ENCODE results near the gene CYP46A1.

Gene CYP46A1

DNA sequence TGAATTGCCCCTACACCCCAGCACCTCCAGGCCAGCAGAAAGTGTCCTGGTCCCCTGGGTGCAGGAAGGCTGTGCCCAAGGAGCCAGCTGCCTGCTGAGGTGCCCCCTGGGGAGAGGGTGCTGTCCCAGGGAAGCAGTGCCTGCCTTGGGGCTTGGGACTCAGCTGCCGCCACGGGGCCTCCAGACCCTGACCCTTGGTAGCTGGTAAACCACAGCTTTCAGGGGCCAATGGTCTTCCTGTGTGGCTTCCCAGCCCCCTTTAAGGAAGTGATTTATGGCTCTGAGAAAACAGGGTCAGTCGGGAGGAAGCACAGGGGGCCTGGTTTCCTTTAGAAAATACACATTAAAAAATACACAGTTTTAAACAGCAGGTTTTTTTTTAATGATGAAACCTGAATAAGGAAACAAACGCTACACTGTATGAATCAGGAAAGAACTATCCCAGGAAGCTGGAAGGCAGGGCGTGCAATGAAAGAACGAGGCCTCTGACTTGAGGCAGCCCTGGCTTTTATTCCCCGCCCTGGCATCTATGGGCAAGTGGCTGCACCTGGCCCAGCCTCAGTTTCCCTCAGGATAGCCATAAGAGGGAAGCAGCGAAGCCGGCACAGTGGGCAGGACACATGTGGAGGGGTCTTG, 68.5 kb downstream of the CYP46A1 start:
- TF ChIP-seq, protein P1, sequence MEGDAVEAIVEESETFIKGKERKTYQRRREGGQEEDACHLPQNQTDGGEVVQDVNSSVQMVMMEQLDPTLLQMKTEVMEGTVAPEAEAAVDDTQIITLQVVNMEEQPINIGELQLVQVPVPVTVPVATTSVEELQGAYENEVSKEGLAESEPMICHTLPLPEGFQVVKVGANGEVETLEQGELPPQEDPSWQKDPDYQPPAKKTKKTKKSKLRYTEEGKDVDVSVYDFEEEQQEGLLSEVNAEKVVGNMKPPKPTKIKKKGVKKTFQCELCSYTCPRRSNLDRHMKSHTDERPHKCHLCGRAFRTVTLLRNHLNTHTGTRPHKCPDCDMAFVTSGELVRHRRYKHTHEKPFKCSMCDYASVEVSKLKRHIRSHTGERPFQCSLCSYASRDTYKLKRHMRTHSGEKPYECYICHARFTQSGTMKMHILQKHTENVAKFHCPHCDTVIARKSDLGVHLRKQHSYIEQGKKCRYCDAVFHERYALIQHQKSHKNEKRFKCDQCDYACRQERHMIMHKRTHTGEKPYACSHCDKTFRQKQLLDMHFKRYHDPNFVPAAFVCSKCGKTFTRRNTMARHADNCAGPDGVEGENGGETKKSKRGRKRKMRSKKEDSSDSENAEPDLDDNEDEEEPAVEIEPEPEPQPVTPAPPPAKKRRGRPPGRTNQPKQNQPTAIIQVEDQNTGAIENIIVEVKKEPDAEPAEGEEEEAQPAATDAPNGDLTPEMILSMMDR (conservative IDR thresholded peaks at IDR 0.05; ENCODE audit: low read depth, low read length), result no peak
- Histone ChIP-seq H3K36me3 (ENCODE audit: insufficient read depth) (no peaks in the 10 kb centered on the region), H2AFZ (ENCODE audit: low read depth) (no peak overlapping the region), H3K4me1 (ENCODE audit: low read depth, poor library complexity, severe bottlenecking) (no peaks in the 10 kb centered on the region), H4K20me1 (ENCODE audit: insufficient read depth) (no peaks in the 10 kb centered on the region), H3K4me3 (IDR thresholded peaks at IDR 0.05; ENCODE audit: insufficient read depth, low read depth, low read length) (no peak overlapping the region), H3K4me2 (no peak overlapping the region), H3K27me3 (ENCODE audit: insufficient read depth, low read depth) (peaks cover 3% of the 10 kb centered on the region; the same call in 1 of the 2 replicates), H3K27ac (no peak overlapping the region), H3K9ac (no peak overlapping the region), H3K79me2 (ENCODE audit: insufficient read depth, low read depth) (no peaks in the 10 kb centered on the region)

DNA sequence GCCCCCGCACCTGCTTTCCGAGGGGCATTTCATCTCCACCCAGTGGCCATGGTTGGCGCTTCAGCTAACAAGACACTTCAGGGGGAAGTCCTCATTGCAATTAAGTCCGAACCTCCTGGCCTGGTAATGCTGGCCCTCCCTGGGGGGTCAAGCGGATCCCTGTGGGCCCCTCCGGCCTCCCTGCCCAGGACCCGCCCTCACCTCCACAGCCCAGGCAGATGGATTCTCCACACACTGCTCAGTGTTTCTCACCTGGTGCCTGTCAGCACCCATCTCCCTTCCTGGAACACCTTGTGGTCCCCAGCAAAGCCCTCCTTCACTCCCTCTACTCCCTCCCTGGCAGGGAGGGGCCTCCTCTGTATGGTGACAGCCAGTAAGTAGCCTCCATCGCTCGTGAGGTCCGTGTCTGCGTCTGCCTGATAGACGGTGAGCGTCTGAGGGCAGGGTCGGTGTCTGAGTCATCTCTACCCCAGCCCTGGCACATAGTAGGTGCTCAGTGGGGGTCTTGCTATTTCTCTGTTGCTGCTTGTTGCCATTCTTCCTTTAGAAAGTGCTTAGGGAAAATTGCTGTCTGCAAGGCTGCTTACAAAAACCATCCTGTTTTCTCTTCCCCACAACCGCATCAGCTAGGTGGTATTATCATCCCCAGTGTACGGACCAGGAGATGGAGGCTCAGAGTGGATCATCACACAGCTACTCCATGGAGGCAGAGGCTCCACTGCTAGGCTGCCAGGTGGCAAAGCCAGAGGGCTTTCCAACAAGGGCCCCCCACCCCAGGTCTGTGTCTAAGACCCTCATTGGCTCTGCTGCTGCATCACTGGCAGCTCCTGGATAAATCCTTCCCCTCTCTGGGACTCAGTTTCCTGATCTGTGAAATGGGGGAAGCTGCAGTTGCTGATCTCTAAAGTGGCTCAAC, 69.4 kb downstream of the CYP46A1 start:
- Histone ChIP-seq H3K9ac (no peak overlapping the region), H2AFZ (ENCODE audit: low read depth) (no peak overlapping the region), H3K4me2 (no peak overlapping the region), H3K4me3 (IDR thresholded peaks at IDR 0.05; ENCODE audit: insufficient read depth, low read depth, low read length) (no peak overlapping the region), H3K4me1 (ENCODE audit: low read depth, poor library complexity, severe bottlenecking) (no peaks in the 10 kb centered on the region), H3K27me3 (ENCODE audit: insufficient read depth, low read depth) (peaks cover 3% of the 10 kb centered on the region; the same call in 1 of the 2 replicates), H3K36me3 (ENCODE audit: insufficient read depth) (no peaks in the 10 kb centered on the region), H3K79me2 (ENCODE audit: insufficient read depth, low read depth) (no peaks in the 10 kb centered on the region), H3K27ac (no peak overlapping the region), H4K20me1 (ENCODE audit: insufficient read depth) (no peaks in the 10 kb centered on the region)
- TF ChIP-seq, protein P1 (conservative IDR thresholded peaks at IDR 0.05; ENCODE audit: low read depth, low read length), result no peak

DNA sequence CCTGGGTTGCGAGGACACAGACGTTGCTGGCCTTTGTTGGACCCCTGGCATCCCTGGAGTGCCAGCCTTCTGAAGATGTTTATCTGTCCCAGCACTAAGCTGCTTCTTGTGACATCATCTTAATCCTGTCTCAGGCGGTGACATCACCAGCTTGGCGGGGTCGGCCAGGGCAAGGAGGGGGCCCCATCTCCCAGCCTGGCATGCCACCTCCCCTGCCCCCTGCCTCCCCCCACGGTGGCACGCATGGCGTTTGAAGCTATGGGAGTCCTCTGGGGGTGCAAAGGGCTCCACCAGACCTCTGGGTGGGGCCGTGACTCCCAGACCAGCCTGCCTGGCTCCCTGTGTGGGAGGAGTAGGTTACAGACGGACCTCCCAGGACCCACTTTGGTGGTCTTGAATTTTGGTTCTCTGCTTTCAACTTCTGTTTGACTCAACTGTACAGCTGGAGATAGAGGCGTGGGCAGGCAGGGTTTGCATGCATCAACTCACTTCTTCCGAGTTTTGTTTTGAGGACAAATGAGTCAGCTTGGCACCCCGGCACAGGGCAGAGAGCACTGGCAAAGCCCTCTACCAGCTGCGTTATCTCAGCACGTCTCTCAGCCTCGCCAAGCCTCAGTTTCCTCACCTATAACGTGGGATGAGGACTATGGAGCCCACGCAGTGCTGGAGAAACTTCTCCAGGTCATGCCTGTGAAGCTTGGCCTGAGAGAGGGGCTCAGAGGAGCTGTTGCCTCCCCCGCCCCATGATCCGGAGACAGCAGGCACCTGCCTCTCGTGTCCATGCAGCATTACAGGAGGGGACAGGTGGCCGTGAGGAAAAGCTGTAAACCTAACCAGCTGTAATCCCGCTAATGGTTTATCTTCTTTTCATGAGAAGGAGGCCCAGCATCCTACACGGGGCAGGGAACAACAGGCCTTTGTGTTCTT, 70.3 kb downstream of the CYP46A1 start:
- Histone ChIP-seq H3K36me3 (ENCODE audit: insufficient read depth) (no peaks in the 10 kb centered on the region), H3K9ac (no peak overlapping the region), H3K4me3 (IDR thresholded peaks at IDR 0.05; ENCODE audit: insufficient read depth, low read depth, low read length) (no peak overlapping the region), H3K27me3 (ENCODE audit: insufficient read depth, low read depth) (peaks cover 3% of the 10 kb centered on the region; the same call in 1 of the 2 replicates), H3K79me2 (ENCODE audit: insufficient read depth, low read depth) (no peaks in the 10 kb centered on the region), H2AFZ (ENCODE audit: low read depth) (no peak overlapping the region), H4K20me1 (ENCODE audit: insufficient read depth) (no peaks in the 10 kb centered on the region), H3K4me2 (no peak overlapping the region), H3K27ac (no peak overlapping the region), H3K4me1 (ENCODE audit: low read depth, poor library complexity, severe bottlenecking) (no peaks in the 10 kb centered on the region)
- TF ChIP-seq, protein P1 (conservative IDR thresholded peaks at IDR 0.05; ENCODE audit: low read depth, low read length), result no peak

DNA sequence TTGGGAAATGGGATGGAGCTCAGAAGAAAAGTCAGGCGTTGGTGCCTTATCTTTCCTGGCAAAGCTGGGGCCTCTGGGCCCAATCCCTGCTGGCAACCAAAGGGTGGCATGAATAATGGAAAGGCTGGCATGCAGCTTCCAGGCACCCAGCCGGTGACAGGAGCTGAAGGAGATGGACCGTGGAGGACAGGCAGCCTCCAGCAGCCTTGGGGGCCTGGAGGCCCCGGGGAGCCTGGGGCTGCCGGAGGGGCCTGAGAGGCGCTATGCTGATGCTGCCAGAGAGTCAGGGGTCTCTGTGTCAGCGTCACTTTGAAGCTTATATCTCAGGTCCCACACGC, 70.9 kb downstream of the CYP46A1 start:
- TF ChIP-seq, protein P1 (conservative IDR thresholded peaks at IDR 0.05; ENCODE audit: low read depth, low read length), result no peak
- H3K9ac ChIP-seq, result no peak overlapping the region
- H4K20me1 ChIP-seq (ENCODE audit: insufficient read depth), result no peaks in the 10 kb centered on the region
- H3K4me3 ChIP-seq (IDR thresholded peaks at IDR 0.05; ENCODE audit: insufficient read depth, low read depth, low read length), result no peak overlapping the region
- no peak overlapping the region for H2AFZ ChIP-seq (ENCODE audit: low read depth)
- peaks cover 3% of the 10 kb centered on the region; the same call in 1 of the 2 replicates for H3K27me3 ChIP-seq (ENCODE audit: insufficient read depth, low read depth)
- H3K27ac ChIP-seq, result no peak overlapping the region
- no peak overlapping the region for H3K4me2 ChIP-seq
- no peaks in the 10 kb centered on the region for H3K4me1 ChIP-seq (ENCODE audit: low read depth, poor library complexity, severe bottlenecking)
- no peaks in the 10 kb centered on the region for H3K36me3 ChIP-seq (ENCODE audit: insufficient read depth)
- H3K79me2 ChIP-seq (ENCODE audit: insufficient read depth, low read depth), result no peaks in the 10 kb centered on the region

Measured in KMS-11 (cell line).